GM18907 (cell line): ENCODE measurements around the gene CYB561D1.

Experiments used
- ATAC-seq: cut with Tn5 transposase; IDR thresholded peaks from one replicate; pipeline ENCODE4 v1.9.1; 2021; ENCODE audit warnings: mild to moderate bottlenecking, moderate library complexity; ENCODE audit not compliant: unreplicated experiment

CYB561D1 gene

DNA sequence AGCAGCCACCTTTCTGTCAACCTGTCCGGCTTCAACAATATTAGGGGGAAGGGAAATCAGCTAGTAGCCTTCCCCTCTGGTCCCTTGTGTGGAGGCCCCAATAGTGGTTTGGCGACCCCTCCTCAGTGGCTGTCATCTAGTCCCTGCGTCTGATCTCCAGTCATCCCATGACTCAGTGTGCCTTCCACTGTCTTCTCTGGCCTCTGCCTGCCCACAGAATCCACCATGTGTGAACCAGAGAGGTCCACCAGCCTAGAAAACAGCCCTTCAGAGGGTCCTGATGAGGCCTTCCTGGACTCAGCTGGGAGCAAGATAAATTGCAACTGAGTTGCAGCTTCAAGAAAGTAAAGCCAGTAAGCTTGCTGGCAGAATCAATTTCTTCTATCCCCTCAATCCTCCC, 14.0 kb upstream of the CYB561D1 start:
- no peak for ATAC-seq

DNA sequence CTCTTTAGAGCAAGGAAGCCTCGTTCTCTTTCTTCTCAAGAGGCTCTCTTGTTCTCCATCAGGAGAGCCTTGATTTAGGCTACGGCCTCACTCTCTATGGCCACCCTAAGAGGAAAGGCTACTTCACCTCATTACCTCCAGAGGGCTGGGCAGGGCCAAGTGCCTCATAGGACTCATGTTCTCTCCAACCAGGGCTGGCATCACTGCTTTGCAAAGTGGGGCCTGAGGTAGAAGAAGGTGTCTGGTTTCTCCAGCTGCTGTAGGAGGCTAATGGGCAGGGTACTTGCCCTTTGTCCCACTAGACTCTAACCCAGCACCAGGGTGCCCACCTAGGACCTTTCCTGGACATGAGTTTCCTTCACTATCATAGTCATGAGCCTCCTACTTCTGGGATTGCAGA, 12.2 kb upstream of the CYB561D1 start:
- ATAC-seq = no peak

DNA sequence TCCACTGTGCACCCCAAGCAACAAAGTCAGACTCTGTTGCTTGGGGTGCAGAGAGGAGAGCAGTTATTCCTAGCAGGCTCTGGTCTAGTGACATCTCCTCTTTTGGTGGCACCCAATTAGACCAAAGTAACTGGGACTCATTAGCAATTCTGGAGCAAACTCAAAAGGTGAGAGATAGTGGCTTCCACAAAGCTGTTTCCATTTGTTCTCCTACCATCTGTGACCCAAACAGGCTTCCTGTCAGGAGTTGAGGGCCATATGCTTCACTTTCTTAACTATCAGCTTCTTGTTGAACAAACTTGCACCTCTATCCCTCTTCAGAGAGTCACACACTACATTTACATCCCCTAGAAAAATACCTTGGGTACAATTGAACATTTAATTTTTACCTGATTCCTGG, 11.7 kb upstream of the CYB561D1 start:
- ATAC-seq = no peak

DNA sequence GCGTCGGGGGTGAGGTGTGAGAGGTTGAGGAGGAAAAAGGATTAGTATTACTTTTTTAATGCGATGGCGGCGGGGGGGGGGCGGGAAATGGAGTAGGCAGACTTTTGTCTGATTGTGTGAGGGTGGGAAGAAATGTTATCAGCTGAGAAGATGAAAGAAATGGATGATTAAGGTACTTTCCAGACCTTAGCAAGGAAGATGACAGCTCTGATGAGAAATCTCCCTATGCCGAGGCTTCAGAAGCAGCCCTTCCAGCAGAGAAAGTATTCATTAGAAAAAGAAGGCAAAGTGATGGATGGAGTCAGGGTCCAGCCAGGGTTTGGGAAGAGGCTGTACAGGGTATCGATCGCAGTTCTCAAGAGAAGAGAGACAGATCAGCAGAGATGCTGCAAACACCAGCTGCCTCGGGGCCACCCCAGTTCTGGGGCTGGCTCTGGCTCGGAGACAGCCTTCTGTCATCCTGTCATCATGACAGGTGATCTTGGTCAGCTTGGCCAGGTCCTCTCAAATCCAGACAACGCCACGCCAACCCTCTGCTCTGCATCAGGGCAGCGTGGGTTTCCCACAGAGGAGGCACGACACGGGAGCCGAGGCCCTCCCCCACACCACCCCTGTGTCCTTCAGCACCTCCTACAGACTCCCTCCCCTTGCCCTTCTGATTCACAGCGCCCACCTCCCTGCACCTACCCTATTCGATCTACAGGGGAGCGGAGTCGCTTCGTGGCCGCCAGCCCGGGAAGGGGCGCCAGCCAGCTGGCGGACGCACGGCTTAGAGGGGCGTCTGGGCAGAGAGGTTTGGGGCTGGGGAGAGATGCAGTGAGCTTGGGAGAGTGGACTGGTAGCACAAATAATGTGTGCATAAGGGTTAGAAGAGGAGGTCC, 10.9 kb upstream of the CYB561D1 start:
- peak; percentile 14 for ATAC-seq

DNA sequence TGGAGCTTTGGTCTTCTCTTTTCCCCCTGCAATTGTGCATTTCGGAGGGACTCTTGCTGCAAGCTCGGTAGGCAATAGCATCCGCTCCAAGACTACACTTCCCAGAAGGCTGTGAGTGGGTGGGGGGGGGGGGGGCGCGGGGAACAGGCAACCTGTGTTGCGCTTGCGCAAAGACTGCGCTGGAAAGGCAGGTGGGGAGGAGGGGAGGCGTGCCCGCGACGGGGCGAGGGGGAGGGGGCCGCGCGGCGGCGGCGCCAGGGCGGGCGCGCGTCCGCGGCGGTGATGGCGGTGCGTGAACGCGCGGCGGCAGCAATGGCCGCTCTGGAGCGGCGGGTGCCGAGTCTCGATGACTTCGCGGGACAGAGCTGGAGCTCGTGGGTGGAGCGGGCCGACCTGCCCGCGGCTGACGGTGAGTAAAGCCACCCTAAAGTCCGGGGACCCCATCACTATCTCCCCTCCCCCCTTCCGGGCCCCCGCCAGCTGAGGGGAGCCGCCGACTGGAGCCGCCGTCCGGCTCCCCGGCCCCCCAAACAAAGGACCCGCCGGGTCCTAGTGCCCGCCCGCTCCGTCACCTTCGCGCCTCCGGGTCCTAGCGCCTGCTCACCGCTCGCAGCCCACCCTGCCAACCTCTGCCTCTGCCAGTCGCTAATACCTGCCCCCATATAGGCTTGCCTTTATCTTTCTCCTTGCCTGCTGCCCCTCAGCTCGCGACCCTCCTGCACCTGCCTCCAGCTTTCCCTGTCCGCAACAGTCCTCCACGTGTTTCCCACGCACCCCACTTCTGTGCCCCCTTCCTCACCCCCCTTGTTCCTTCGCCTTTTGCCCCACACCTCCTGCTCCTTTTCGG, 10.0 kb upstream of the CYB561D1 start, which contains the start of gene ATXN7L2:
TSS of gene ATXN7L2 (plus strand) at position 234 of the 847 bp plus-strand sequence. CDS start at position 283, 49 bp downstream.
- peak; percentile 76 for ATAC-seq

DNA sequence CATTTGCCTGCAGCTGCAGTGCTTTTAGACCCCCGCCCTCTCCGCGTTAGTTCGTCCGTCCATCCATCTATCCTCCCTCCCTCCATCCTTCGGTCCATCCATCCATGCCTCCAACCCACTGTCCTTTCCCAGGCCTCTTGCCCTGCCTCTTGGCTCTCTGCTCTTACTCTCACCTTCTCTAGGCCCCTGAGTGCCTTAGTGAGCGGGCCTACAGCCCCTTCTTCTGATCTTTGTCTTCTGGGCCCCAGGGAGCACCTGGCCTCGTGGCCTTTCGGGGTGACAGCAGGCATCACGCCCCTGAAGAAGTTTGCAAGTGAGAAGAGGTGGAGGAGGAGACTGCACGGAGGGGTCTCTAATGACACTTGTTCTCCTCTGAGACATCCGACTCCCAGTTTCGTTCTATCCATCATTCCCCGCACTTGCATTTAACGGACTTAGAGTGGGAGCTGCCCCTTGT, 9.3 kb upstream of the CYB561D1 start:
- ATAC-seq = no peak

DNA sequence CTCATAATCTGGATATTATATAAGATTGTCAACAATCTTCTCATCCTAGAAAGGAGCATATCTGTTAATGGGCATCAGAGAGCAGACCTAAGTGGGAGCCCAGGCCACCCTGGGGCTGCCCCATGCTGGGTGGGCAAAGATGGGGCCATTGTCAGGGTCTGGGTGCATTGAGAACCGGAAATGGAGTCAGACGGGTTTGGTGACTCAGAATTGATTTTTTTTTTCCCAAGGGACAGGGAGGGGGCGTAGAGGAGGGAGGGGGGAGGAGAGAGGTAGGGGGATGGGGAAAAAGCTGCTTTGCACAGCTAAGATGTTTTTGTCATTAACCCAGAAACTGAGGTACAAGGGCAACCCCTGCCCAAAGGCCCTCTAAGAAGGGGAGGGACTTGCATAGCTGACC, 8.9 kb upstream of the CYB561D1 start:
- ATAC-seq = no peak

DNA sequence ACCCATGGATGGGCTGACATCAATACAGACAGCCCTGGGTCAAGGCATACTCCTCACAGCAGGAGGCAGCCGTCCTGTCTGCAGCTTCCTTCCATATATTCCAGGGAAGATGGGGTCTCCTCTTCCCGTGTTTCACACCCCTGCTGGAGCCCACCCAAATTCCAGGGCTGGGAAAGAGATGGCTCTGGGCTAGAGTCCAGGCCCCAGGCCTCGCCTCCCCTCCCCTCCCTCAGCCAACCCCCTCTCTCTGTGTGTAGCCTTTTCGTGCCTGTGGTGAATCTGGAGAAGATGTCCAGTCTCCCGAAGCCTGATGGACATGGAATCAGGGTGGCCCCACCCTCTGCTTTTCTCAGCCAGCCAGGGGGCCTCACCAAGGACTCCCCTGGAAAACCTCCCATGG, 6.6 kb upstream of the CYB561D1 start:
- no peak for ATAC-seq

DNA sequence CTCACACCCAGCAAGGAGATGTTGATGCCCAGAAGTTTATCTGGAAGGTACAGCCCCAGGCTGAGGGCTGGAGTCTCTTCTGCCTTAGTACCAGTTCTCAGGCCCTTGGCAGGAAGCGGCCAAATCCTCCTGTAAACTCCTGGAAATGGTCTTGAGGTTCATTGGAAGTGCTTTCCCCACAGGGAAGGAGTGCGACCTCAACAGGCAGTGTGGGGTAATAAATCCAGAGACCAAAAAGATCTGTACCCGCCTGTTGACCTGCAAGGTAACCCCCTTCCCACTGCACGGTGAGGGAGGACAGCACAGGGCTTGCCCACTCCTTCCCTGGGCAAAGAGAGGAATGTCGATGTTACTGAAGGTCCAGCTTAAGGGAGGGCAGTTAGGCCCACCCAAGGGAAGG, 5.7 kb upstream of the CYB561D1 start:
- no peak for ATAC-seq

DNA sequence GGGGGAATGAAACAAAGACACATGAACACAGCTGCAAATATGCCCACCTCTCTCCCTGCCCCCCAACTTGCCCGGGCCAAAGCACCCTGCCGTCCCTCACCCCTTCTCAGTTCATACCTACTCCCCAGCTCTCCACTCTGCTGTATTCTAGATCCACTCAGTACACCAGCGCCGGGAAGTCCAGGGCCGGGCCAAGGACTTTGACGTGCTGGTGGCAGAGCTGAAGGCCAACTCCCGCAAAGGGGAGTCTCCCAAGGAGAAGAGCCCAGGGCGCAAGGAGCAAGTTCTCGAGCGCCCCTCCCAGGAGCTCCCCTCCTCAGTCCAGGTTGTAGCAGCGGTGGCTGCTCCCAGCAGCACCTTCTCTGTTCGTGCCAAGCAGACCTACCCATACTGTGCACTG, 5.2 kb upstream of the CYB561D1 start:
- ATAC-seq = no peak

DNA sequence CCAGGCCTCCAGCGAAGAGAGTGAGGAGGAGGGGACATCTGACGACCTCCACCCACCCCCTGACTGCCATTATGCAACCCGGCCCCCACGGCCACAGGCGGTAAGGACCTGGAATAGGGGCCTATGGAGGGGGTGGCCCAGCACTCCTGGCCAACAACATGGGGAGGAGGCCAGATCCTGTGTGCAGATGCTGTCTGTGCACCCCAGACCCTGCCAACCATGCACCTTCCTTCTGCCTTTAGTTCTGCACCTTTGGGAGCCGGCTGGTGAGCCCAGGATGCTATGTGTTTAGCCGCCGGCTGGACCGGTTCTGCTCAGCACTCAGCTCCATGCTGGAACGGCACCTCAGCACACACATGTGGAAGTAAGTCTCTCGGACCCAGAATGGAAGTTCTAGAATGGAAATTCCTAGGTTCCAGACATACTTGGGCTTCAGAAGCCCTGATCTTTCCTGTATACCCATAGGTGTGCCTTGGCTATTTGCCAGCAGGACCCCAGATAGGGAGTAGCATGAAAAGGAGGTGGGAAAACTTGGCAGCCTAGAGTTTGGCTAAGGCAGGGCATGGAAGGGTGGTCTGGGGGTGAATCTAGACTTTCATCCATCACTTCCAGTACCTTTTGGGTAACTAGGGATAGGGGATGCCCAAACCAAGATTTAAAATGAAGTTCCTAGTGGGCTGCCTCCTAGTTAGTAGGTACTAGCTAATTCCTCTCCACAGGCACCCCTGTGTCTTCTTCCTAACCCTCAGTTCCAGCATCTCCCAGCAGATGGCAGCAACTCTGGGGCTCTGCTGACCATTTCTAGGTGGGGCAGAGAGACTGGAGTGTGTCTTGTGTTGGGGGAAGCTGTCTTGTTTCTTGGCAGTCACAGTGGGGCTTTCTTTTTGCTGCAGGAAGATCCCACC, 3.6 kb upstream of the CYB561D1 start:
- no peak for ATAC-seq

DNA sequence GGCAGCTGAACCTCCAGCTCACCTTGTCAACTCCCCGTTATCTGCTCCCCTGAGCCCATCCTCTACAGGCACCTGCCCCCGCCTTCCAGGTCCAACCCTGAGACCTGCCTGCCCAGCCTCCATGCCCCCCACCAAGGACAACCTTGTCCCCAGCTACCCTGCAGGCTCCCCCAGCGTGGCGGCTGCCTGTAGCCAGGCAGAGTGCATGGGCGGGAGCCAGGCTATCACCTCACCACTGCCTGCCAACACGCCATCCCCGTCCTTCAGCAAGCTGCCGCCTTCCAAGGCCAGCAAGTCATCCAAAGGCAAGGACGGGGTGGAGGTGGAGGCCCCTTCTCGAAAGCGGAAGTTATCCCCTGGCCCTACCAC, 3.0 kb upstream of the CYB561D1 start:
- no peak for ATAC-seq

DNA sequence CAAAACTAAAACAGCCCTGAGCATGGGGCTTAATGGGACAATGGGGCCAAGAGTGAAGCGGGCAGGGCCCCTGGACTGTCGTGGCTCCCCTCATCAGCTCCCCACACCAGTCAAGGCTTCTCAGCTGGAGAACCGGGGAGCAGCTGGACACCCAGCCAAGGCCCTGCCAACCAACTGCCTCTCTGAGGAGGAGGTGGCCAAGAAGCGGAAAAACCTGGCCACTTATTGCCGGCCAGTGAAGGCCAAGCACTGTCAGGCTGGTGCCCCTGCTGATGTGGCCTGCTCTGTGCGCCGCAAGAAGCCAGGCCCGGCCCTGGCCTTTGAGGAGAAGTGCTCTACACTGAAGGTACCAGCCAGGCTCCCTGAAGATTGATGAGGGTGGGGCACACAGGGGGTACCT, 2.5 kb upstream of the CYB561D1 start:
- ATAC-seq = no peak

DNA sequence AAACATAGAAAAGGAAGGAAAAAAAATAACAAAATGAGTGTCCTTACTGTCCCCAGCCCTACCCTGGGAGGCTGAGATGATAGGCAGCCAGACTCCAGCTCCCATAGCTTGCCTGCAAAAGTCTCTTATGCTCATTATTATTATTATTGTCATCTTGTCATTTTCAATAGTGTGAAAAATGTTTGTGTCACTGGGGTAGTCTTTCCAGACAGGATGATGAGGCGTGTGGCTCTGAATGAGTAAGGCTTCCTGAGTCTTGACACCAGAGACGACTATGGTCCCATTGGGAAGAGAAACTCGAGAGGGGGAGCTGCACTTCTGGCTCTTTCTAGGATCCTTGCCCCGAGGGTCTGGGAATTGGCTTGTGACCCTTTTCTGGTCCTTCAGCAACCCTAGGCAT, 1.1 kb upstream of the CYB561D1 start:
- no peak for ATAC-seq

DNA sequence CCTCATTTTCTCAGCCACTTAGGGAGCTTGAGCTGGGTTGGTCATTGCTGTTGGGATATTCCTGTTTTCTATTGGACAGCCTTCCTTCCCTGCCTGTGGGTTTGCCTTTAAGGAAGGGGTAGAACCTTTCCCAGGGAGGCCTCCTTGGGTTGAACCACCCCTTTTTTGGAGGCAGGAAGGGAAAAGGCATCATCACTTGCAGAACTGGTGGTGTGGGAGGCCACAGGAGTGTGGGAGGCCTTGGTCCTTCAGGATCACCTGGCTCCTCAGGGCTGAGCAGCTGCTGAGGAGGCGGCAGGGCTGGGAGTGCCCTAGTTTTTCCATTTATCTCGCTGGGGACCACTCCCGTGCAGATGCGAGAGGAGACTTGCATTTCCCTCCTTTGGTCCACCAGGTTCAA, 667 bp upstream of the CYB561D1 start:
- ATAC-seq = no peak

DNA sequence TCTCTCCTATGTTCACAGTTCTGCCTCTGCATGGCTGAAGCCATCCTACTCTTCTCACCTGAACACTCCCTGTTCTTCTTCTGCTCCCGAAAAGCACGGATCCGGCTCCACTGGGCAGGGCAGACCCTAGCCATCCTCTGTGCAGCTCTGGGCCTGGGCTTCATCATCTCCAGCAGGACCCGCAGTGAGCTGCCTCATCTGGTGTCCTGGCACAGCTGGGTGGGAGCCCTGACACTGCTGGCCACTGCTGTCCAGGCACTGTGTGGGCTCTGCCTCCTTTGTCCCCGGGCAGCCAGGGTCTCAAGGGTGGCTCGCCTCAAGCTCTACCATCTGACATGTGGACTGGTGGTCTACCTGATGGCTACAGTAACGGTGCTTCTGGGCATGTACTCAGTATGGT, 1.8 kb downstream of the CYB561D1 start:
- no peak for ATAC-seq

DNA sequence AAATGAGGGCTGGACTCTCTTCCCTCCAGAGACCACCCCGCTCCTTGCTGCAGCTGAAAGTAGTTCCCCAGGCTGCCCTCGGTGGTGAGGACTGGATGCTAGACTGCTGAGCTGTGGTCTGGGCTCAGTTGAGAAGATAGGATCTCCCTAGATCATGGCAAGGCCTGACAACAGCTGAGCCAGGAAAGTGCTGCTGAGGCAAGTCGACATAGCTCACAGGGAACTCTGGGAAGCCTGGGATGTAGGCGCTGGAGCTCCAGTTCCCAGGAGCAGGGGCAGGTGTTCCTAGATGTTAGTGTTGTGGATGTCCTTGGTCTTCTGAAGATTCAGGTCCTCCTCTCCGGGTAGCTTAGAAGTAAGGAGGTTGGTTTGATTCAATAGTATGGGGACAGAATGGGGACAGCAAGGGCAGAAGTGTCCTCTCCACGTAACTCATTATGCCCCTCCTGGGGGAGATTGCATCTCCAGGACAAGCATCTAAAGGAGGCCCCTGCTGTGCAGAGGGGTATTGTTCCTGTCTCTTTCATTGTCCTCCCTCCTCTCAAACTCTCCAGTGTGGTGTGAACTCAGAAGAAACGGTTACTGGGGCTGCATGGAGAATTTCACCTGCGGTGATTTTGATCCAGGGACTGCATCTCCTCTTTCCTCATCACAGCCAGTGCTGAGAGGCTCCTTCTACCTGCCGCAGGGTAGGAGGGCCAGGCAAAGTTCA, 3.7 kb downstream of the CYB561D1 start:
- no peak for ATAC-seq

DNA sequence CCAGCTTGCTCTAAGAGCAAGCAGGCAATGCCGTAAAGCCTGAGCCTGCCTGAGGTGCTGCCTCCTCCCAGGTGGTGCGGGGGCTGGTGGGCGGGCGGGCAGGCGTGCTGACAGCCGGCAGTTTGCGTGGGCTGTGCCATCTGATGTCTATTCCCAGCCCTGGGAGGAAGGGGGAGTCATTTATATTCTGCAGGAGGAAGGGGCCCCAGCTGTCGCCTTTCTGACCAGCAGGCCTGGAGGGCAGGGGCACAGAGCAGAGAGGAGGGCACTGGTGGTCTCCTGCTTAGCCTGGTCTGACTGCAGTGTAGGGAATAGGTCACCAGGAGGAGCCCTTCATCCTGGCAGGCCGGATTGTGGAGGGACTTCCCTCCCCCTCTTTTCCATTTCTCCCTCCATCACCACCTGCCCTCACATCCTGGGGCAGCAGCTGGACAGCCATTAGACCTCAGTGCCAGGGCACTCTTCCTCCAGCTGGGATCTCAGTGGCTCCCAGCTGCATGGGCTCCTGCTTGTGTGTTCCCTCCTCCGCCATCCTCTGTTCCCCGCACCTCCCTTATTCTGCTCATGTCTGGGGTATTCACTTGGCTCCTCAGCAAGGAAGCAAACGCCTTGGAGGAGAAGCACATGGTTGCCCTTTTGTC, 4.4 kb downstream of the CYB561D1 start:
- no peak for ATAC-seq

DNA sequence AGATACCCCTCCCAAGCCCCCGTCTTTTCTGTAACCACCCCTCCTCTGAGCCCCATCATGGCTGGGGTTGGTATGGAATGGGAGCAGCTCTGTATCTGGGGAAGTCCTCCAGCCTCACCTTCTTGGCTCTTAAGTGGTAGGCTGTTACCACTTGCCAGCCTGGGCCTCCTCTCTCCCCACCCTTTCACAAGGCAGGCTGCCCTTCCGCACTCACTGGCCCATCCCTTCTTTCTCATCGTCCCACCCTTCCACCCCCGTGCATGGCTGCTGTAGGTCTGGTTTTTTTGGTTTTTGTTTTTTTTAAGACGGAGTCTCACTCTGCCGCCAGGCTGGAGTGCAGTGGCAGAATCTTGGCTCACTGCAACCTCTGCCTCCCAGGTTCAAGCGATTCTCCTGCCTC, 5.2 kb downstream of the CYB561D1 start:
- no peak for ATAC-seq
